ENCODE results near the gene CNIH4.

DNA sequence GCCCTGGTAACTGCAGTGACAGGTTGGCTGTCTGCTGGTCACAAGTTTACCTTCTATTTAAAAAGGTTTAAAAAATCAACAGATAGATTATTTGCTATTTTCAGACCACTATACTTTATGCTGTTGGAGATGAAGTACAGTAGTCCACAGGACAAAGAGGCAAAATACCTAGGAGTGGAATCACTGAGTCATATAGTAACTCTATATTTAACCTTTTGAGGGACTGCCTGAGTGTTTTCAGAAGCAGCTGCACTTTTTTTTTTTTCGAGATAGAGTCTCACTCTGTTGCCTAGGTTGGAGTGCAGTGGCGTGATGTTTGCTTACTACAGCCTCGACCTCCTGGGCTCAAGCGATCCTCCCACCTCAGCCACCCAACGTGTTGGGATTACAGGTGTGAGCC lies 11.7 kb downstream of the CNIH4 start:
- TF ChIP-seq, protein P1, sequence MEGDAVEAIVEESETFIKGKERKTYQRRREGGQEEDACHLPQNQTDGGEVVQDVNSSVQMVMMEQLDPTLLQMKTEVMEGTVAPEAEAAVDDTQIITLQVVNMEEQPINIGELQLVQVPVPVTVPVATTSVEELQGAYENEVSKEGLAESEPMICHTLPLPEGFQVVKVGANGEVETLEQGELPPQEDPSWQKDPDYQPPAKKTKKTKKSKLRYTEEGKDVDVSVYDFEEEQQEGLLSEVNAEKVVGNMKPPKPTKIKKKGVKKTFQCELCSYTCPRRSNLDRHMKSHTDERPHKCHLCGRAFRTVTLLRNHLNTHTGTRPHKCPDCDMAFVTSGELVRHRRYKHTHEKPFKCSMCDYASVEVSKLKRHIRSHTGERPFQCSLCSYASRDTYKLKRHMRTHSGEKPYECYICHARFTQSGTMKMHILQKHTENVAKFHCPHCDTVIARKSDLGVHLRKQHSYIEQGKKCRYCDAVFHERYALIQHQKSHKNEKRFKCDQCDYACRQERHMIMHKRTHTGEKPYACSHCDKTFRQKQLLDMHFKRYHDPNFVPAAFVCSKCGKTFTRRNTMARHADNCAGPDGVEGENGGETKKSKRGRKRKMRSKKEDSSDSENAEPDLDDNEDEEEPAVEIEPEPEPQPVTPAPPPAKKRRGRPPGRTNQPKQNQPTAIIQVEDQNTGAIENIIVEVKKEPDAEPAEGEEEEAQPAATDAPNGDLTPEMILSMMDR (conservative IDR thresholded peaks at IDR 0.05), result no peak
- TF ChIP-seq ZFX (IDR thresholded peaks at IDR 0.05), result no peak
